ENCODE results near the gene FMR1.

The FMR1 gene

DNA sequence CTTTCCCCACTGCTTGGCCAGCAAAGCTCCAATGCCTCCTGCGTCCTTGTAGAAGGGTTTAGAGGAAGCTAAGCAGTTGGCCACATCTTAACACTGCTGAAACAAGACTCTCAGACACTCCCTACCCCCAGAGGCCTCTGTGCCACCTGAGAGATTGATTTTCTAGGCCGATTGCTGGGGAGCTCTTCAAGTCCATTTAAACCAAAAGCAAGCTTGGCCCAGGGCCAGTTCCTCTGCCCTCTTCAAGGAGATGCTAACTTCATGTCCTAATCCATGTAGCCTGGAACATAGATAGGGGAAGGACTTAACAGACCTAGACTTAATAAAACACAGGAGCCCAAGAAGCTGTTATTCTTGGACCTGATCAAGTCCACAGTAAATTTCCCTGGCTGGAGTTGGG is 42.3 kb downstream of the FMR1 start:
- H3K27ac ChIP-seq (ENCODE audit: low read length): no peak overlapping the region
- H3K9me3 ChIP-seq (ENCODE audit: control insufficient read depth in 2 of 2, low read length in 2 of 2): no peaks in the 10 kb centered on the region
- no peaks in the 10 kb centered on the region for H3K4me1 ChIP-seq (ENCODE audit: control insufficient read depth, insufficient read depth, low read length)
- H3K36me3 ChIP-seq (ENCODE audit: control insufficient read depth in 2 of 2, insufficient read depth in 2 of 2, low read length in 2 of 2): no peaks in the 10 kb centered on the region
- peaks cover 0 to 2% of the 10 kb centered on the region in 2 donors for H3K27me3 ChIP-seq (ENCODE audit: control insufficient read depth in 1 of 2, insufficient read depth in 2 of 2, low read length in 2 of 2)
- no peak overlapping the region for H3K9ac ChIP-seq (ENCODE audit: low read length in 2 of 2)
- no peak overlapping the region for H3K4me3 ChIP-seq (ENCODE audit: low read length in 2 of 2)

DNA sequence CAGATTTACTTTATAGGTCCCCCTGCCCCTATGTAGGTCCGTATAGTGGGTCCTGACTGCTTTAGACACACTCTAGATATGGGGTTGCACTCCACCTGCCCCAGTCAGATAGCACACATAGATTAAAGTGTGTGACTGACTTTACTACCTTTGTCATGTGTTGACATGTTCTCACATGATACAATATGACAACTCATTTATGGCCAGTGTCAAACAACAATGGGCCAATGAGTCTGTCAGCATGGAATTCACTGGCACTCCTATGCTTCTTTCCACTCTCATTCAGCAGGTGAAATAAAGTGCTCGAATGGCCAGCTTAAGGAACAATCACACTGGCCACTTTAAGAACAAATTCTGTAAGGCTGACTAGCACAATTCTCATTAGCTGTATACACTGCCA is 45.6 kb downstream of the FMR1 start:
- Histone ChIP-seq H3K9me3 (ENCODE audit: control insufficient read depth in 2 of 2, low read length in 2 of 2) (no peaks in the 10 kb centered on the region), H3K9ac (ENCODE audit: low read length in 2 of 2) (no peak overlapping the region), H3K36me3 (ENCODE audit: control insufficient read depth in 2 of 2, insufficient read depth in 2 of 2, low read length in 2 of 2) (no peaks in the 10 kb centered on the region), H3K27me3 (ENCODE audit: control insufficient read depth in 1 of 2, insufficient read depth in 2 of 2, low read length in 2 of 2) (peaks cover 0 to 2% of the 10 kb centered on the region in 2 donors), H3K27ac (ENCODE audit: low read length) (no peak overlapping the region), H3K4me3 (ENCODE audit: low read length in 2 of 2) (no peak overlapping the region), H3K4me1 (ENCODE audit: control insufficient read depth, insufficient read depth, low read length) (no peaks in the 10 kb centered on the region)

DNA sequence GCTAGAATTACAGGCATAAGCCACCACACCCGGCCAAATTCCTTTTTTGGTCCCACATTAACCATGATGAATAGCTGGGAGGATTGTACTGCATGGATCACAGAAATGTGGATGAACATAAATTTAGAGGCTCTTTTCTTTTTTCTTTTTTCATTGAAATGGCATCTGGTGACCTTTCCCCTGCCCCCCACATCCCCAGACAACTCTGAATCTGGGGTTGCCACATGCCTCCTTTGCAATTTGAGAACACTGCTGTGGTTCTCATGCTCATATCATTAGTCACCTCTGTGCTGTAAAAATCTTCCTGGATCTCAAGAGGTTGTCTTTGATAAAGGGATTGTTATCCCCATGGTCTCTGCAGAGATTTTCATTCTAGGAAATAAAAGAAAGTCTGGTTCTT is 46.6 kb downstream of the FMR1 start:
- Histone ChIP-seq H3K4me3 (ENCODE audit: low read length in 2 of 2) (no peak overlapping the region), H3K9me3 (ENCODE audit: control insufficient read depth in 2 of 2, low read length in 2 of 2) (no peaks in the 10 kb centered on the region), H3K27ac (ENCODE audit: low read length) (no peak overlapping the region), H3K4me1 (ENCODE audit: control insufficient read depth, insufficient read depth, low read length) (no peaks in the 10 kb centered on the region), H3K9ac (ENCODE audit: low read length in 2 of 2) (no peak overlapping the region), H3K36me3 (ENCODE audit: control insufficient read depth in 2 of 2, insufficient read depth in 2 of 2, low read length in 2 of 2) (no peaks in the 10 kb centered on the region), H3K27me3 (ENCODE audit: control insufficient read depth in 1 of 2, insufficient read depth in 2 of 2, low read length in 2 of 2) (peaks cover 0 to 2% of the 10 kb centered on the region in 2 donors)

DNA sequence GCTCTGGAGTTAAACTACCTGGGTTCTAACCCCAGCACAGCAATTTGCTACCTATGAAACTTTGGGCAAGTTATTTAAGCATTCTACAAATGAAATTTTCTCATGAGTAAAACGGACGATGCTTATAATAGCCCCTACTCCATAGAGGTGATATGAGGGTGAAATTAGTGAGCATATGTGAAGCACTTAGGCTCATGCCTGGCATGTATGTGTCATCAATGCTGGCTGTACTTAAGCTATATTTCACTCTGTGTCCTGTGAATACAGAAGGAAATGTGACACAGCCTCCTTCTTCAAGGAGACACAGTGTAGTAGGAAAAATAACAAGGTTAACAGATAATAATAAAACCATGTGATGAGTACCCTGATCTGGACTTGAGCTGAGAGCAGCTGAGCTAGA is 49.0 kb downstream of the FMR1 start:
- H3K9ac ChIP-seq (ENCODE audit: low read length in 2 of 2): no peak overlapping the region
- H3K27ac ChIP-seq (ENCODE audit: low read length): no peak overlapping the region
- no peaks in the 10 kb centered on the region for H3K4me1 ChIP-seq (ENCODE audit: control insufficient read depth, insufficient read depth, low read length)
- no peaks in the 10 kb centered on the region for H3K9me3 ChIP-seq (ENCODE audit: control insufficient read depth in 2 of 2, low read length in 2 of 2)
- H3K36me3 ChIP-seq (ENCODE audit: control insufficient read depth in 2 of 2, insufficient read depth in 2 of 2, low read length in 2 of 2): no peaks in the 10 kb centered on the region
- peaks cover 0 to 2% of the 10 kb centered on the region in 2 donors for H3K27me3 ChIP-seq (ENCODE audit: control insufficient read depth in 1 of 2, insufficient read depth in 2 of 2, low read length in 2 of 2)
- H3K4me3 ChIP-seq (ENCODE audit: low read length in 2 of 2): no peak overlapping the region

DNA sequence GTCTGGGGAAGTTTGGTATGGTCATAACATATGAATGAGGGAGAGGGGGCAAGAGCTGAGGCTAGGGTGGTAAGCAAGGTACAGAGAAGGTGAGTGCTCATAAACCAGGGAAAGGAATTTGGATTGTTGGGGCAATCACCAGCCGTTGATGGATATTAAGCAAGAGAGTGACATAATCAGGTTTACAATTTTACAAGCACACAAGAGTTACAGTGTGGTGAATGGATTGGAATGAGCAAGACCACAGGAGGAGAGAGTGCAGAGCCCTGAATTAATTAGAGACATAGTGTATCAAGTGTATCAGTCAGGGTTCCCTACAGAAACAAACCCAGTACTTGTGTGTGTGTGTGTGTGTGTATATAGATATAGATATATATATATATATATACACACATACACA is 50.8 kb downstream of the FMR1 start:
- no peak overlapping the region for H3K9ac ChIP-seq (ENCODE audit: low read length in 2 of 2)
- peaks cover 0 to 5% of the 10 kb centered on the region in 2 donors for H3K9me3 ChIP-seq (ENCODE audit: control insufficient read depth in 2 of 2, low read length in 2 of 2)
- H3K4me1 ChIP-seq (ENCODE audit: control insufficient read depth, insufficient read depth, low read length): no peaks in the 10 kb centered on the region
- no peak overlapping the region for H3K4me3 ChIP-seq (ENCODE audit: low read length in 2 of 2)
- no peak overlapping the region for H3K27ac ChIP-seq (ENCODE audit: low read length)
- peaks cover 0 to 2% of the 10 kb centered on the region in 2 donors for H3K27me3 ChIP-seq (ENCODE audit: control insufficient read depth in 1 of 2, insufficient read depth in 2 of 2, low read length in 2 of 2)
- no peaks in the 10 kb centered on the region for H3K36me3 ChIP-seq (ENCODE audit: control insufficient read depth in 2 of 2, insufficient read depth in 2 of 2, low read length in 2 of 2)

DNA sequence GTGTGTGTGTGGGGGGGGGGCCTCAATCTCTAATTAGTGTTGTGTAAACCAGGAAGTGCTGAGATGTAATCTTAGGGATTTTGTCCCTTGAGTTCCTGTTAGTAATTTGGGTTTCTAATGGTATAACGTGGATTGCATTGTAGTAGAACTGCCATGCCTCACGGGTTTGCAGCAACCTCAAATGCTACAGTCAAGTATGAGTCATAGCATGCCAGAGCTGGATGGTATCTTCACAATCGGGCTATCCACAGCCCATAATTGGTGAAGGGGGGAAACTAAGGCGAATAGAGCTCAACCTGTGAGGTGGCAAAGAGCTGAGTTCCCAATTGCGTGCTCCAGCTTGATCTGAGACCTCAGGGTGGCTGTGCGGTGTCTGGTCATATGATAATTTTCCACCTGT is 67.2 kb downstream of the FMR1 start:
- Histone ChIP-seq H3K4me3 (ENCODE audit: low read length in 2 of 2) (no peak overlapping the region), H3K4me1 (ENCODE audit: control insufficient read depth, insufficient read depth, low read length) (no peaks in the 10 kb centered on the region), H3K36me3 (ENCODE audit: control insufficient read depth in 2 of 2, insufficient read depth in 2 of 2, low read length in 2 of 2) (no peaks in the 10 kb centered on the region), H3K9me3 (ENCODE audit: control insufficient read depth in 2 of 2, low read length in 2 of 2) (no peaks in the 10 kb centered on the region), H3K27me3 (ENCODE audit: control insufficient read depth in 1 of 2, insufficient read depth in 2 of 2, low read length in 2 of 2) (no peaks in the 10 kb centered on the region), H3K27ac (ENCODE audit: low read length) (no peak overlapping the region), H3K9ac (ENCODE audit: low read length in 2 of 2) (no peak overlapping the region)

DNA sequence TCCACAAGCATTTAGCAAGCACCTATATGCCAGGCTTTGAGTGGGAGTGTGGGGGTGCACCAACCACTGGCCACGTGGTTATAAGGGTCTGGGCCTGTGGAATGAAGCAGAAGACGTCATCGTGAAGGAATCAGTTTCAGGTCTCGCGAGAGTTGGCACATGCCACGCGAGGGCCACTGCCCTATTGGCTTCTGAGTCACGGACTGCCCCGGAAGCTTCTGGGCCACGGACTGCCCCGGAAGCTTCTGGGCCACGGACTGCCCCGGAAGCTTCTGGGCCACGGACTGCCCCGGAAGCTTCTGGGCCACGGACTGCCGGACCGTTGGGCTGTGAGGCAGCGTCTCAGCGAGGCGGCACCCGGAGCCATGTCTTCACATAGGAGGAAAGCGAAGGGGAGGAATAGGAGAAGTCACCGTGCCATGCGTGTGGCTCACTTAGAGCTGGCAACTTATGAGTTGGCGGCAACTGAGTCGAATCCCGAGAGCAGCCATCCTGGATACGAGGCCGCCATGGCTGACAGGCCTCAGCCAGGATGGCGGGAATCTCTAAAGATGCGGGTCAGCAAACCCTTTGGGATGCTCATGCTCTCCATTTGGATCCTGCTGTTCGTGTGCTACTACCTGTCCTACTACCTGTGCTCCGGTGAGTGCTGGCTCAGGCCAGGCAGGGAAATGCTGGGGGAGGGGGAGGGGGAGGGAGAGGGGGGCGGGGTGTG is 69.5 kb downstream of the FMR1 start, which contains the start of gene FMR1NB:
TSS of gene FMR1NB (plus strand) at position 300 of the 715 bp plus-strand sequence. CDS start at position 366, 66 bp downstream.
- H3K27ac ChIP-seq (ENCODE audit: low read length): no peak within 1 kb of the TSS
- no peaks in the 10 kb centered on the region for H3K27me3 ChIP-seq (ENCODE audit: control insufficient read depth in 1 of 2, insufficient read depth in 2 of 2, low read length in 2 of 2)
- H3K9ac ChIP-seq (ENCODE audit: low read length in 2 of 2): no peak within 1 kb of the TSS
- no peaks in the 10 kb centered on the region for H3K9me3 ChIP-seq (ENCODE audit: control insufficient read depth in 2 of 2, low read length in 2 of 2)
- no peaks in the 10 kb centered on the region for H3K36me3 ChIP-seq (ENCODE audit: control insufficient read depth in 2 of 2, insufficient read depth in 2 of 2, low read length in 2 of 2)
- no peak within 1 kb of the TSS for H3K4me3 ChIP-seq (ENCODE audit: low read length in 2 of 2)
- H3K4me1 ChIP-seq (ENCODE audit: control insufficient read depth, insufficient read depth, low read length): no peaks in the 10 kb centered on the region

Measured in stomach smooth muscle (tissue), 2 donors.